SK-N-SH (cell line): ENCODE results near the gene NFE2L3. TPM values are rescaled to one million over a fixed set of nuclear protein-coding genes. Genes with fewer than 3 reads are reported as not detected.

Source experiments
- CTCF ChIA-PET: fragments of 300-600, 350-600 bp; formaldehyde crosslinking; extraction: SDS; loops from one replicate; lab custom pipeline; 2021; lab: Yijun Ruan, JAX
- POLR2A ChIA-PET: fragments of 350-600 bp; sonication (Branson Sonifier 250); formaldehyde crosslinking; extraction: SDS; loops from one replicate; lab custom pipeline; 2020; ENCODE audit warnings: antibody characterized with exemption, inconsistent platforms; lab: Yijun Ruan, JAX
- DNase-seq: peaks from one replicate; pipeline ENCODE4 v3.0.0; 2012
- H2AFZ ChIP-seq: fragments of 200-600 bp; sonication (generic); 2 replicates; pipeline ENCODE4 v1.8.1; 2016; ENCODE audit warnings: antibody characterized with exemption, mild to moderate bottlenecking, low read depth
- H3F3A ChIP-seq: fragments of 200-600 bp; sonication (generic); replicated peaks from 2 replicates; pipeline ENCODE3; 2016; ENCODE audit warnings: antibody characterized with exemption, mild to moderate bottlenecking; ENCODE audit not compliant: insufficient read depth
- H3K27ac ChIP-seq, 2 experiments: fragments of 200-500 bp in 1 of 2; fragments of 200-600 bp in 1 of 2; sonication (Bioruptor generic) in 1 of 2; sonication (generic), shearing (Covaris generic) in 1 of 2; 2 replicates each; pipeline versions ENCODE4 v1.5.1 to v1.6.1; 2014 to 2016; ENCODE audit warnings: low read depth in 2 of 2, inconsistent platforms in 1 of 2, low read length in 1 of 2, mild to moderate bottlenecking in 1 of 2, mixed read lengths in 1 of 2
- H3K27me3 ChIP-seq: fragments of 200-600 bp; sonication (generic), shearing (Covaris generic); 2 replicates; pipeline ENCODE4 v1.6.1; 2016; ENCODE audit warnings: mixed run types; ENCODE audit not compliant: insufficient read depth
- H3K36me3 ChIP-seq, 2 experiments: fragments of 200-500 bp in 1 of 2; fragments of 200-600 bp in 1 of 2; sonication (Bioruptor generic) in 1 of 2; sonication (generic) in 1 of 2; replicated peaks in 1 of 2; 2 replicates each; pipeline versions ENCODE3 to v1.5.1; 2014 to 2016; ENCODE audit warnings: low read length in 1 of 2, mild to moderate bottlenecking in 1 of 2; ENCODE audit not compliant: insufficient read depth in 2 of 2, control insufficient read depth in 1 of 2
- H3K4me1 ChIP-seq, 2 experiments: fragments of 200-500 bp in 1 of 2; fragments of 200-600 bp in 1 of 2; sonication (Bioruptor generic) in 1 of 2; sonication (generic), shearing (Covaris generic) in 1 of 2; 2 replicates each; pipeline versions ENCODE4 v1.5.1 to v1.6.1; 2014 to 2016; ENCODE audit warnings: low read depth in 1 of 2, low read length in 1 of 2, mixed run types in 1 of 2; ENCODE audit not compliant: insufficient read depth in 2 of 2, control insufficient read depth in 1 of 2
- H3K4me2 ChIP-seq: fragments of 200-600 bp; sonication (generic), shearing (Covaris generic); 2 replicates; pipeline ENCODE4 v1.6.1; 2017; ENCODE audit warnings: mixed run types
- H3K4me3 ChIP-seq, 2 experiments: fragments of 200-500 bp in 1 of 2; fragments of 200-600 bp in 1 of 2; sonication (Bioruptor generic) in 1 of 2; sonication (generic), shearing (Covaris generic) in 1 of 2; 2 replicates each; pipeline versions ENCODE4 v1.5.1 to v1.8.1; 2014 to 2016; ENCODE audit warnings: low read depth in 2 of 2, inconsistent platforms in 1 of 2, low read length in 1 of 2, mild to moderate bottlenecking in 1 of 2, mixed read lengths in 1 of 2, moderate library complexity in 1 of 2
- H3K79me2 ChIP-seq: fragments of 200-600 bp; sonication (generic); 2 replicates; pipeline ENCODE4 v1.8.1; 2017; ENCODE audit warnings: mild to moderate bottlenecking; ENCODE audit not compliant: insufficient read depth
- H3K9ac ChIP-seq: fragments of 200-600 bp; sonication (generic); 2 replicates; pipeline ENCODE4 v1.6.1; 2017; ENCODE audit warnings: mixed run types
- H3K9me2 ChIP-seq: fragments of 200-600 bp; sonication (generic); 2 replicates; pipeline ENCODE4 v1.6.1; 2017; ENCODE audit warnings: mixed run types
- H3K9me3 ChIP-seq: fragments of 200-600 bp; sonication (generic); 2 replicates; pipeline ENCODE4 v1.6.1; 2017; ENCODE audit warnings: mixed run types, mild to moderate bottlenecking, moderate library complexity
- H4K20me1 ChIP-seq: fragments of 200-600 bp; sonication (generic); 2 replicates; pipeline ENCODE4 v1.6.1; 2017; ENCODE audit warnings: mild to moderate bottlenecking, mixed run types; ENCODE audit not compliant: insufficient read depth
- CHD2 ChIP-seq: fragments of 150-350 bp; IDR thresholded peaks from 2 replicates; pipeline ENCODE4 v1.6.1; 2018; ENCODE audit warnings: low read length; ENCODE audit not compliant: partially characterized antibody
- ELF1 ChIP-seq: IDR thresholded peaks from 2 replicates; pipeline ENCODE4 v1.4.0; 2012
- EZH2phosphoT487 ChIP-seq: fragments of 200-600 bp; sonication (generic); IDR thresholded peaks from 2 replicates; pipeline ENCODE4 v1.6.1; 2017; ENCODE audit warnings: low read depth, mixed run types, mild to moderate bottlenecking, antibody characterized with exemption, moderate library complexity, borderline replicate concordance
- FOXM1 ChIP-seq: IDR thresholded peaks from 2 replicates; pipeline ENCODE4 v1.4.0; 2012; ENCODE audit warnings: low read depth, mild to moderate bottlenecking
- JUND ChIP-seq: IDR thresholded peaks from 2 replicates; pipeline ENCODE4 v1.4.0; 2012
- MAX ChIP-seq: IDR thresholded peaks from 2 replicates; pipeline ENCODE4 v1.4.0; 2012; ENCODE audit warnings: low read depth
- MXI1 ChIP-seq: IDR thresholded peaks from 2 replicates; pipeline ENCODE4 v1.6.1; 2012; ENCODE audit warnings: mild to moderate bottlenecking, low read depth, low read length, improper control_type of control experiment
- NFIC ChIP-seq: IDR thresholded peaks from 2 replicates; pipeline ENCODE4 v1.4.0; 2012; ENCODE audit warnings: borderline replicate concordance
- PBX3 ChIP-seq: IDR thresholded peaks from 2 replicates; pipeline ENCODE4; 2012
- POLR2AphosphoS5 ChIP-seq: IDR thresholded peaks from 2 replicates; pipeline ENCODE4 v1.6.1; 2012; ENCODE audit warnings: low read depth, low read length
- RCOR1 ChIP-seq: fragments of 150-350 bp; IDR thresholded peaks from 2 replicates; pipeline ENCODE4 v1.6.1; 2017; ENCODE audit warnings: antibody characterized with exemption, low read length
- REST ChIP-seq: IDR thresholded peaks from 2 replicates; pipeline ENCODE4 v1.6.1; 2012; ENCODE audit warnings: mild to moderate bottlenecking, low read depth, low read length, moderate library complexity
- RFX5 ChIP-seq: IDR thresholded peaks from 2 replicates; pipeline ENCODE4 v1.6.1; 2012; ENCODE audit warnings: mild to moderate bottlenecking, improper control_type of control experiment, low read length
- SMC3 ChIP-seq: IDR thresholded peaks from 2 replicates; pipeline ENCODE4 v1.6.1; 2012; ENCODE audit warnings: low read depth, low read length, improper control_type of control experiment
- TAF1 ChIP-seq: IDR thresholded peaks from 2 replicates; pipeline ENCODE4 v1.6.1; 2012; ENCODE audit warnings: low read depth, mild to moderate bottlenecking, low read length, moderate library complexity, borderline replicate concordance
- TCF12 ChIP-seq: IDR thresholded peaks from 2 replicates; pipeline ENCODE4 v1.4.0; 2012
- TEAD4 ChIP-seq: IDR thresholded peaks from 2 replicates; pipeline ENCODE4 v1.4.0; 2012; ENCODE audit warnings: mild to moderate bottlenecking, borderline replicate concordance; ENCODE audit not compliant: insufficient read depth
- USF1 ChIP-seq: IDR thresholded peaks from 2 replicates; pipeline ENCODE4 v1.4.0; 2012; ENCODE audit warnings: low read depth, borderline replicate concordance
- YY1 ChIP-seq: IDR thresholded peaks from 2 replicates; pipeline ENCODE4 v1.4.0; 2012; ENCODE audit warnings: low read depth, mild to moderate bottlenecking
- WGBS: methylation state at CpG from one replicate; pipeline ENCODE4 v1.1.6; 2017; ENCODE audit warnings: low lambda C conversion rate; 5-methylcytosine and 5-hydroxymethylcytosine counted together
- polyA plus RNA-seq, 3 experiments: library from polyadenylated mRNA; depleted of rRNA; stranded (reverse); fragments of >200 nt; gene quantifications; 2 replicates each; pipeline ENCODE4 v1.2.3, GENCODE V29; 2012

NFE2L3 gene
- polyA plus RNA-seq, 1 of the 3 experiments (the other 2 are of a cell fraction) = 36.1 TPM

GRCh38 chr7:26166684-26167266 lies 14.8 kb downstream of the NFE2L3 start:
- 80% methylated on average over 5 of the region's 5 CpGs for WGBS
- 0 out of 4 replicates have a peak, but pooled peaks cover 0 to 3% of the 10 kb centered on the region in 2 experiments for H3K4me1 ChIP-seq
- H3F3A ChIP-seq = peaks cover 5% of the 10 kb centered on the region
- ChIA-PET CTCF (interaction anchor here (0.6 to 2.6 kb wide), 9 partner anchors 10 to 983 kb away, joined by 3 to 10 read pairs (median 3); no protein-coding TSS in a partner anchor), POLR2A (no interaction called here)
- no peak overlapping the region for H3K4me3 ChIP-seq
- H4K20me1 ChIP-seq = no peaks in the 10 kb centered on the region
- H2AFZ ChIP-seq = no peak overlapping the region
- peaks cover 34% of the 10 kb centered on the region for H3K79me2 ChIP-seq
- no peaks in the 10 kb centered on the region for H3K36me3 ChIP-seq
- H3K9me3 ChIP-seq = no peaks in the 10 kb centered on the region
- no peak for TF ChIP-seq TCF12
- no peak for TF ChIP-seq MAX
- no peak for TF ChIP-seq MXI1
- no peak for TF ChIP-seq PBX3
- TF ChIP-seq TAF1 = no peak
- TF ChIP-seq REST = no peak
- no peak for TF ChIP-seq FOXM1
- no peak for TF ChIP-seq RCOR1
- TF ChIP-seq RFX5 = no peak
- no peak for DNase-seq
- H3K9ac ChIP-seq = no peak overlapping the region
- no peaks in the 10 kb centered on the region for H3K9me2 ChIP-seq
- H3K4me2 ChIP-seq = no peak overlapping the region
- no peaks in the 10 kb centered on the region for H3K27me3 ChIP-seq
- no peak overlapping the region for H3K27ac ChIP-seq

- Histone ChIP-seq H4K20me1 (no peaks in the 10 kb centered on the region), H2AFZ (no peak overlapping the region), H3K79me2 (peaks cover 33% of the 10 kb centered on the region), H3K9me2 (no peaks in the 10 kb centered on the region), H3K4me1 (0 out of 4 replicates have a peak, but pooled peaks cover 0 to 3% of the 10 kb centered on the region in 2 experiments), H3K9ac (no peak overlapping the region), H3K9me3 (no peaks in the 10 kb centered on the region), H3K4me2 (no peak overlapping the region), H3K27ac (no peak overlapping the region), H3F3A (peaks cover 5% of the 10 kb centered on the region), H3K4me3 (no peak overlapping the region), H3K27me3 (no peaks in the 10 kb centered on the region), H3K36me3 (peaks cover 0 to 6% of the 10 kb centered on the region in 2 experiments)
- TF ChIP-seq NFIC = no peak
- no peak for TF ChIP-seq PBX3
- TF ChIP-seq CHD2 = no peak
- TF ChIP-seq TEAD4 = no peak
- no peak for TF ChIP-seq POLR2AphosphoS5
- TF ChIP-seq USF1 = no peak
- TF ChIP-seq SMC3 = no peak
- no peak for TF ChIP-seq YY1
- no peak for TF ChIP-seq EZH2phosphoT487
- no peak for TF ChIP-seq JUND
- TF ChIP-seq ELF1 = no peak
- no peak for TF ChIP-seq FOXM1
- WGBS = 95% methylated on average over 3 of the region's 3 CpGs
- POLR2A ChIA-PET = no interaction called here
- CTCF ChIA-PET = interaction anchor here (0.6 to 2.6 kb wide), 6 partner anchors 10 to 984 kb away, joined by 3 to 10 read pairs (median 4); no protein-coding TSS in a partner anchor
- no peak for DNase-seq
Observed at GRCh38 chr7:26167303-26167934, 15.4 kb downstream of the NFE2L3 start.
